ENCODE results near the gene SCN5A. TPM values are rescaled to one million over a fixed set of nuclear protein-coding genes. Genes with fewer than 3 reads are reported as not detected.

The SCN5A gene
- total and polyA plus RNA-seq, 2 donors (not counting 1 experiment from before 2014, with no cell fraction given): 0.20 to 0.37 TPM

DNA sequence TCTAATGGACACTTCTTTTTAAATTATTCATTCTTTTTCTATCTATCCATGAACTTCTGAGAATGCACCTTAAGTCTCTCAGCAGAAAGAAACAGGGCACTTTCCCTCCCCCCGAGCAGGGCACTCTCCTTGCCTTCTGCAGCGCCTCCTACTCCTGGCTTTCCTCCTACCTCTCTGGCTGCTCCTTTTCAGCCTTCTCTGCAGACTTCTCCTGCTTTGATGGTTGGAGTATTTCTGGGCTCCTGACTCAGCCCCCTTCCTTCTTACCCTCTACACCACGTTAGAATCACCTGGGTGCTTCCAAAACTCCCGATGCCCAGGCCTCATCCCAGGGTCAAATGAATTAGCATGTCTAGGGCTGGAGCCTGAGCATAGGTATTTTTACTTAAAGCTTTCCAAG is 3.4 kb downstream of the SCN5A start:
- intact Hi-C loops (cut with micrococcal nuclease): no loop called here
- WGBS (ENCODE audit: insufficient coverage): 90% methylated on average over 2 of the region's 4 CpGs
- Histone ChIP-seq H2AFZ (ENCODE audit: insufficient read depth, low read depth, low read length, poor library complexity, severe bottlenecking) (no peak overlapping the region), H3K9me3 (ENCODE audit: control extremely low read depth in 1 of 3, control insufficient read depth in 2 of 3, insufficient read depth in 1 of 3, low read length in 2 of 3) (peaks cover 0 to 15% (median 0%) of the 10 kb centered on the region in 3 donors), H3K4me2 (replicated peaks; ENCODE audit: low read depth, low read length, poor library complexity, severe bottlenecking) (no peak overlapping the region), H3K27ac (ENCODE audit: low read length in 2 of 2) (no peak overlapping the region), H4K20me1 (ENCODE audit: control insufficient read depth, insufficient read depth, low read length, poor library complexity, severe bottlenecking) (no peaks in the 10 kb centered on the region), H3K36me3 (replicated peaks in 1 of 2; ENCODE audit: control extremely low read depth in 1 of 2, control insufficient read depth in 1 of 2, extremely low read depth in 1 of 2, insufficient read depth in 2 of 2, low read length in 1 of 2) (no peaks in the 10 kb centered on the region), H3K79me2 (ENCODE audit: control insufficient read depth, insufficient read depth, low read length) (no peaks in the 10 kb centered on the region), H3K4me3 (ENCODE audit: control extremely low read depth in 1 of 5, extremely low read depth in 1 of 5, insufficient read depth in 1 of 5, low read depth in 2 of 5, low read length in 4 of 5) (no peak overlapping the region), H3K4me1 (ENCODE audit: control insufficient read depth in 2 of 2, insufficient read depth in 2 of 2, low read length in 2 of 2) (peaks cover 13% of the 10 kb centered on the region in 2 donors), H3K27me3 (replicated peaks in 1 of 4; ENCODE audit: control extremely low read depth in 1 of 4, control insufficient read depth in 3 of 4, insufficient read depth in 4 of 4, low read length in 3 of 4) (peaks cover 0 to 43% (median 19%) of the 10 kb centered on the region in 4 experiments), H3K9ac (ENCODE audit: low read length) (no peak overlapping the region)
- Mint-ChIP-seq H3K27me3 (peaks cover 15% of the 10 kb centered on the region), H3K27ac (no peak overlapping the region), H3K4me3 (no peak overlapping the region), H3K9me3 (ENCODE audit: insufficient read depth) (no peaks in the 10 kb centered on the region), H3K4me1 (peaks cover 6% of the 10 kb centered on the region)
- TF ChIP-seq EZH2 (IDR thresholded peaks at IDR 0.05; ENCODE audit: borderline replicate concordance, insufficient read depth, low read depth, low read length, poor library complexity, severe bottlenecking): no peak
- TF ChIP-seq, protein P1, sequence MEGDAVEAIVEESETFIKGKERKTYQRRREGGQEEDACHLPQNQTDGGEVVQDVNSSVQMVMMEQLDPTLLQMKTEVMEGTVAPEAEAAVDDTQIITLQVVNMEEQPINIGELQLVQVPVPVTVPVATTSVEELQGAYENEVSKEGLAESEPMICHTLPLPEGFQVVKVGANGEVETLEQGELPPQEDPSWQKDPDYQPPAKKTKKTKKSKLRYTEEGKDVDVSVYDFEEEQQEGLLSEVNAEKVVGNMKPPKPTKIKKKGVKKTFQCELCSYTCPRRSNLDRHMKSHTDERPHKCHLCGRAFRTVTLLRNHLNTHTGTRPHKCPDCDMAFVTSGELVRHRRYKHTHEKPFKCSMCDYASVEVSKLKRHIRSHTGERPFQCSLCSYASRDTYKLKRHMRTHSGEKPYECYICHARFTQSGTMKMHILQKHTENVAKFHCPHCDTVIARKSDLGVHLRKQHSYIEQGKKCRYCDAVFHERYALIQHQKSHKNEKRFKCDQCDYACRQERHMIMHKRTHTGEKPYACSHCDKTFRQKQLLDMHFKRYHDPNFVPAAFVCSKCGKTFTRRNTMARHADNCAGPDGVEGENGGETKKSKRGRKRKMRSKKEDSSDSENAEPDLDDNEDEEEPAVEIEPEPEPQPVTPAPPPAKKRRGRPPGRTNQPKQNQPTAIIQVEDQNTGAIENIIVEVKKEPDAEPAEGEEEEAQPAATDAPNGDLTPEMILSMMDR (IDR thresholded peaks at IDR 0.05): no peak
- ATAC-seq (ENCODE audit: low read depth): no peak
- DNase-seq: no peak
- CTCF ChIA-PET: no interaction called here
- POLR2A ChIA-PET: no interaction called here

DNA sequence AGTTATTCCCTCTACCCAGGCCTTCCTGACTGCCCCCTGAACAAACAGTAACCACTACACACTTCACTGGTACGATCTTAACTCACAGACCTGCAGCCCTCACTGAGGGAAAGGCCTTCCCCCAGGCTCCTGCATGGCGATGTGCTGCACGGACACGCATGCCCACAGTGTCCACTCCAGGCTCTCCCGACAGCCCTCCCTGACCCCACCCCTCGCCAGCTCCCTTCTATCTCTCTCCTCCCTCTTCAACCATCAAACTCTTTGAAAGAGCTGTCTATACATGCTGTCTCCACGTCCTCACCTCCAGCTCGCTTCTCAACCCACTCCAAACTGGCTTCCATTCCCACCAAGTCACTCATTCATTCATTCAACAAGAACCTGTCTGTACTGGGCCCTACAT is 3.9 kb downstream of the SCN5A start:
- no peak for ATAC-seq (ENCODE audit: low read depth)
- Histone ChIP-seq H3K27me3 (replicated peaks in 1 of 4; ENCODE audit: control extremely low read depth in 1 of 4, control insufficient read depth in 3 of 4, insufficient read depth in 4 of 4, low read length in 3 of 4) (peaks cover 0 to 39% (median 17%) of the 10 kb centered on the region in 4 experiments), H3K4me1 (ENCODE audit: control insufficient read depth in 2 of 2, insufficient read depth in 2 of 2, low read length in 2 of 2) (peaks cover 13% of the 10 kb centered on the region in 2 donors), H3K27ac (ENCODE audit: low read length in 2 of 2) (no peak overlapping the region), H3K36me3 (replicated peaks in 1 of 2; ENCODE audit: control extremely low read depth in 1 of 2, control insufficient read depth in 1 of 2, extremely low read depth in 1 of 2, insufficient read depth in 2 of 2, low read length in 1 of 2) (no peaks in the 10 kb centered on the region), H3K79me2 (ENCODE audit: control insufficient read depth, insufficient read depth, low read length) (no peaks in the 10 kb centered on the region), H3K9me3 (ENCODE audit: control extremely low read depth in 1 of 3, control insufficient read depth in 2 of 3, insufficient read depth in 1 of 3, low read length in 2 of 3) (peaks cover 0 to 11% (median 0%) of the 10 kb centered on the region in 3 donors), H4K20me1 (ENCODE audit: control insufficient read depth, insufficient read depth, low read length, poor library complexity, severe bottlenecking) (no peaks in the 10 kb centered on the region), H3K4me3 (ENCODE audit: control extremely low read depth in 1 of 5, extremely low read depth in 1 of 5, insufficient read depth in 1 of 5, low read depth in 2 of 5, low read length in 4 of 5) (no peak overlapping the region), H2AFZ (ENCODE audit: insufficient read depth, low read depth, low read length, poor library complexity, severe bottlenecking) (no peak overlapping the region), H3K9ac (ENCODE audit: low read length) (no peak overlapping the region), H3K4me2 (replicated peaks; ENCODE audit: low read depth, low read length, poor library complexity, severe bottlenecking) (no peak overlapping the region)
- peaks cover 14% of the 10 kb centered on the region for H3K27me3 Mint-ChIP-seq
- no peak for TF ChIP-seq EZH2 (IDR thresholded peaks at IDR 0.05; ENCODE audit: borderline replicate concordance, insufficient read depth, low read depth, low read length, poor library complexity, severe bottlenecking)
- TF ChIP-seq, protein P1 (IDR thresholded peaks at IDR 0.05): no peak
- no peaks in the 10 kb centered on the region for H3K9me3 Mint-ChIP-seq (ENCODE audit: insufficient read depth)
- H3K4me1 Mint-ChIP-seq: peaks cover 6% of the 10 kb centered on the region
- intact Hi-C loops (cut with micrococcal nuclease): no loop called here
- ChIA-PET POLR2A (no interaction called here), CTCF (no interaction called here)
- 89% methylated on average over 8 of the region's 8 CpGs for WGBS (ENCODE audit: insufficient coverage)
- no peak overlapping the region for H3K27ac Mint-ChIP-seq
- H3K4me3 Mint-ChIP-seq: no peak overlapping the region
- no peak for DNase-seq
